Panc1 (cell line): ENCODE measurements around the gene NSRP1. TPM values are rescaled to one million over a fixed set of nuclear protein-coding genes. Genes with fewer than 3 reads are reported as not detected.
A peak's percentile ranks its signal among the peaks of the same experiment; 100 is the strongest.

Experiments used
- ATAC-seq: fragments of 200-7000 bp; cut with Tn5 transposase; 2 replicates; pipeline ENCODE4 v1.9.1; 2020; ENCODE audit warnings: mild to moderate bottlenecking, moderate library complexity
- BruUV-seq: library from RNA; stranded (reverse); fragments of 400-500 nt; replicated peaks from 2 replicates; lab custom pipeline; 2021; lab: Mats Ljungman, UMichigan
- CTCF ChIA-PET: fragments of 300-600 bp; sonication (Branson Sonifier 250); formaldehyde crosslinking; loops from one replicate; lab custom pipeline; 2022; ENCODE audit warnings: antibody characterized with exemption; lab: Charles Lee
- POLR2A ChIA-PET: fragments of 300-600 bp; sonication (Branson Sonifier 250); formaldehyde crosslinking; loops from one replicate; lab custom pipeline; 2022; ENCODE audit warnings: antibody characterized with exemption; lab: Charles Lee
- DNase-seq: peaks from one replicate; pipeline ENCODE4 v3.0.0-alpha.2; 2010; ENCODE audit warnings: low read depth, low spot score
- H3K27ac ChIP-seq: 2 replicates; pipeline ENCODE4 v1.5.1; 2011; ENCODE audit warnings: mild to moderate bottlenecking, low read length, inconsistent platforms
- H3K27me3 ChIP-seq: fragments of 200-500 bp; sonication (Bioruptor generic); 2 replicates; pipeline ENCODE4 v1.6.0; 2014; ENCODE audit warnings: low read length, inconsistent platforms; ENCODE audit not compliant: control insufficient read depth, insufficient read depth
- H3K36me3 ChIP-seq: fragments of 200-500 bp; sonication (Bioruptor generic); 2 replicates; pipeline ENCODE4 v1.5.1; 2014; ENCODE audit warnings: inconsistent platforms, mild to moderate bottlenecking, low read length, moderate library complexity; ENCODE audit not compliant: control insufficient read depth, insufficient read depth
- H3K4me1 ChIP-seq: 2 replicates; pipeline ENCODE4 v1.5.1; 2011; ENCODE audit warnings: inconsistent platforms, mild to moderate bottlenecking, low read length, moderate library complexity; ENCODE audit not compliant: control insufficient read depth, insufficient read depth
- H3K4me3 ChIP-seq, 2 experiments: 2 replicates each; pipeline ENCODE4 v1.5.1; 2011 to 2012; ENCODE audit warnings: low read depth in 2 of 2, low read length in 2 of 2, mild to moderate bottlenecking in 2 of 2, inconsistent platforms in 1 of 2, moderate library complexity in 1 of 2
- H3K9me3 ChIP-seq: fragments of 200-500 bp; sonication (Bioruptor generic); 2 replicates; pipeline ENCODE4 v1.5.1; 2014; ENCODE audit warnings: low read depth, mild to moderate bottlenecking, inconsistent platforms, low read length, moderate library complexity; ENCODE audit not compliant: control insufficient read depth, insufficient read depth
- CTCF ChIP-seq: fragments of 450-650 bp; IDR thresholded peaks from 2 replicates; pipeline ENCODE4 v1.5.1; 2017; ENCODE audit warnings: mild to moderate bottlenecking
- POLR2AphosphoS5 ChIP-seq: IDR thresholded peaks from 2 replicates; pipeline ENCODE4 v1.6.1; 2012; ENCODE audit warnings: mild to moderate bottlenecking, low read depth, low read length, moderate library complexity
- SIN3A ChIP-seq: IDR thresholded peaks from 2 replicates; pipeline ENCODE4 v1.6.1; 2012; ENCODE audit warnings: low read depth, mild to moderate bottlenecking, low read length, moderate library complexity, borderline replicate concordance; ENCODE audit not compliant: insufficient read depth
- TCF7L2 ChIP-seq: IDR thresholded peaks from 2 replicates; pipeline ENCODE4 v1.6.1; 2011; ENCODE audit warnings: mild to moderate bottlenecking, low read depth, low read length, inconsistent platforms
- in situ Hi-C: cut with HindIII; loops from 2 replicates; pipeline ENCODE4 v1.10.0; 2016; ENCODE audit warnings: low sequenced_read_pairs, low pct_unique_long_range_greater_than_20kb
- intact Hi-C: fragments of 100-400 bp; cut with micrococcal nuclease; formaldehyde crosslinking; loops from one replicate; pipeline ENCODE4 v1.10.0; 2022; ENCODE audit not compliant: unreplicated experiment
- total RNA-seq: library from RNA; stranded (reverse); gene quantifications from one replicate; pipeline ENCODE4 v1.2.1, GENCODE V29; 2021; ENCODE audit not compliant: unreplicated experiment
- TF ChIP-seq, protein P1 (sequence below), 2 experiments: IDR thresholded peaks; 2 replicates each; pipeline ENCODE4 v1.6.1; 2011 to 2012; ENCODE audit warnings: low read depth in 2 of 2, control low read depth in 1 of 2, low read length in 1 of 2, mild to moderate bottlenecking in 1 of 2, moderate library complexity in 1 of 2; ENCODE audit not compliant: insufficient read depth in 1 of 2

NSRP1 gene
- total RNA-seq, 1 experiment from 2014 or later, result 30.5 TPM

GRCh38 chr17:30203471-30203981 is 86.9 kb downstream of the NSRP1 start:
- ATAC-seq (peak; percentile 70; the same call in 1 of the 2 replicates), DNase-seq (no peak)
- no peak for TF ChIP-seq TCF7L2
- no peak for TF ChIP-seq CTCF
- TF ChIP-seq, protein P1, sequence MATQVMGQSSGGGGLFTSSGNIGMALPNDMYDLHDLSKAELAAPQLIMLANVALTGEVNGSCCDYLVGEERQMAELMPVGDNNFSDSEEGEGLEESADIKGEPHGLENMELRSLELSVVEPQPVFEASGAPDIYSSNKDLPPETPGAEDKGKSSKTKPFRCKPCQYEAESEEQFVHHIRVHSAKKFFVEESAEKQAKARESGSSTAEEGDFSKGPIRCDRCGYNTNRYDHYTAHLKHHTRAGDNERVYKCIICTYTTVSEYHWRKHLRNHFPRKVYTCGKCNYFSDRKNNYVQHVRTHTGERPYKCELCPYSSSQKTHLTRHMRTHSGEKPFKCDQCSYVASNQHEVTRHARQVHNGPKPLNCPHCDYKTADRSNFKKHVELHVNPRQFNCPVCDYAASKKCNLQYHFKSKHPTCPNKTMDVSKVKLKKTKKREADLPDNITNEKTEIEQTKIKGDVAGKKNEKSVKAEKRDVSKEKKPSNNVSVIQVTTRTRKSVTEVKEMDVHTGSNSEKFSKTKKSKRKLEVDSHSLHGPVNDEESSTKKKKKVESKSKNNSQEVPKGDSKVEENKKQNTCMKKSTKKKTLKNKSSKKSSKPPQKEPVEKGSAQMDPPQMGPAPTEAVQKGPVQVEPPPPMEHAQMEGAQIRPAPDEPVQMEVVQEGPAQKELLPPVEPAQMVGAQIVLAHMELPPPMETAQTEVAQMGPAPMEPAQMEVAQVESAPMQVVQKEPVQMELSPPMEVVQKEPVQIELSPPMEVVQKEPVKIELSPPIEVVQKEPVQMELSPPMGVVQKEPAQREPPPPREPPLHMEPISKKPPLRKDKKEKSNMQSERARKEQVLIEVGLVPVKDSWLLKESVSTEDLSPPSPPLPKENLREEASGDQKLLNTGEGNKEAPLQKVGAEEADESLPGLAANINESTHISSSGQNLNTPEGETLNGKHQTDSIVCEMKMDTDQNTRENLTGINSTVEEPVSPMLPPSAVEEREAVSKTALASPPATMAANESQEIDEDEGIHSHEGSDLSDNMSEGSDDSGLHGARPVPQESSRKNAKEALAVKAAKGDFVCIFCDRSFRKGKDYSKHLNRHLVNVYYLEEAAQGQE (IDR thresholded peaks at IDR 0.05; ENCODE audit: insufficient read depth in 1 of 2, low read depth in 2 of 2, low read length in 1 of 2), result no peak
- no peak for TF ChIP-seq POLR2AphosphoS5
- no peak for TF ChIP-seq SIN3A
- ChIA-PET CTCF (no interaction called here), POLR2A (interaction anchor here (0.6 kb wide), 1 partner anchor 432 kb away, joined by 3 read pairs; no protein-coding TSS in a partner anchor)
- Histone ChIP-seq H3K36me3 (no peaks in the 10 kb centered on the region), H3K27ac (no peak overlapping the region), H3K27me3 (no peaks in the 10 kb centered on the region), H3K9me3 (no peaks in the 10 kb centered on the region), H3K4me3 (no peak overlapping the region), H3K4me1 (no peaks in the 10 kb centered on the region)
- BruUV-seq, result no TSS peak
- intact Hi-C loops (no loop called here), in situ Hi-C loops (no loop called here)

DNA sequence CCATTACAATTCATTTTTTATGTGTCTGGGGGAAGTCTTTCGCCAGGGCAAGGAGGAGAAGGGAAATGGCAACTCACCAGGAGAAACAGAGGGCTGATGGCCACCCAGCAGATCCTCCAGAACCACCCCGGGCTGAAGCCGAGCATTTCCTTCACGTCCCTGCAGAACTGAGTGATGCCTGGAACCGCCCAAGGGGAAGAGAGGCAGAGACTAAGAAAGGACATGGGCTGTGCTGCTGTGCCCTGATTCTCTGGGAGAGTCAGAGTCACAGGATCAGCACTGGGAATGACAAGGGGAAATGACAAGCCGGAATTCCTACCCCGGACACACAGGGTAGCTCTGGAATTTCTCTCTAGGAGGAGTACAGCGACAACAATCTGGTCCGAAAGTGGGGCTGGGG is 91.0 kb downstream of the NSRP1 start:
- Histone ChIP-seq H3K36me3 (no peaks in the 10 kb centered on the region), H3K9me3 (no peaks in the 10 kb centered on the region), H3K4me3 (no peak overlapping the region), H3K27ac (no peak overlapping the region), H3K27me3 (no peaks in the 10 kb centered on the region), H3K4me1 (no peaks in the 10 kb centered on the region)
- BruUV-seq, result no TSS peak
- intact Hi-C loops, result no loop called here
- TF ChIP-seq CTCF (no peak), POLR2AphosphoS5 (no peak), TCF7L2 (no peak), SIN3A (no peak)
- TF ChIP-seq, protein P1 (IDR thresholded peaks at IDR 0.05; ENCODE audit: insufficient read depth in 1 of 2, low read depth in 2 of 2, low read length in 1 of 2), result no peak
- in situ Hi-C loops, result no loop called here
- CTCF ChIA-PET, result no interaction called here
- no peak for ATAC-seq
- POLR2A ChIA-PET, result no interaction called here
- no peak for DNase-seq
